Lower lobe of right lung (tissue), 2 donors: ENCODE data around the gene XYLT2. TPM values are rescaled to one million over a fixed set of nuclear protein-coding genes. Genes with fewer than 3 reads are reported as not detected.

Experiments
- ATAC-seq, 2 donors: fragments of 200-7000 bp; cut with Tn5 transposase; one replicate each; pipeline ENCODE4 v1.9.1; 2020 to 2022; ENCODE audit warnings: mild to moderate bottlenecking in 2 of 2, moderate library complexity in 2 of 2
- DNase-seq: peaks from one replicate; pipeline ENCODE4 v3.0.0-alpha.2; 2020
- H3K27ac ChIP-seq: fragments of 200-600 bp; one replicate; pipeline ENCODE4 v1.8.0; 2022
- H3K27me3 ChIP-seq: fragments of 200-600 bp; one replicate; pipeline ENCODE4 v1.8.0; 2022; ENCODE audit warnings: low read depth
- H3K36me3 ChIP-seq: fragments of 200-600 bp; one replicate; pipeline ENCODE4 v1.8.0; 2022; ENCODE audit warnings: mild to moderate bottlenecking
- H3K4me1 ChIP-seq: fragments of 200-600 bp; one replicate; pipeline ENCODE4 v1.8.0; 2022
- H3K4me3 ChIP-seq: fragments of 200-600 bp; one replicate; pipeline ENCODE4 v1.8.0; 2022; ENCODE audit warnings: mild to moderate bottlenecking
- H3K9me3 ChIP-seq: fragments of 200-600 bp; one replicate; pipeline ENCODE4 v1.8.0; 2022
- CTCF ChIP-seq: fragments of 200-600 bp; IDR thresholded peaks from one replicate; pipeline ENCODE4 v1.8.0; 2022; ENCODE audit warnings: antibody characterized with exemption, mild to moderate bottlenecking
- intact Hi-C: fragments of 100-400 bp; cut with DNase I; formaldehyde crosslinking; loops from one replicate; pipeline ENCODE4 v1.11.0; 2022
- total RNA-seq: library from RNA; stranded (reverse); fragmentation: NEBNext Ultra II Directional; extraction: Animal tissue kit (Norgen Biotek cat#: 25700); gene quantifications from one replicate; pipeline ENCODE4 v1.2.1, GENCODE V29; 2021
- donor health status: DM: no; HTN: yes; CAD: no; lungs with severe emphysema.

XYLT2 gene
- total RNA-seq, 1 donor from 2014 or later, result 19.3 TPM

- H3K4me3 ChIP-seq, result no peak overlapping the region
- no peaks in the 10 kb centered on the region for H3K36me3 ChIP-seq
- H3K4me1 ChIP-seq, result no peaks in the 10 kb centered on the region
- H3K9me3 ChIP-seq, result no peaks in the 10 kb centered on the region
- DNase-seq (no peak), ATAC-seq (no peak)
- H3K27ac ChIP-seq, result no peak overlapping the region
- no peak for TF ChIP-seq CTCF
- H3K27me3 ChIP-seq, result no peaks in the 10 kb centered on the region
- intact Hi-C loops, result no loop called here
Observed at GRCh38 chr17:50406578-50406977, 60.7 kb downstream of the XYLT2 start.

GRCh38 chr17:50407921-50408320 lies 62.0 kb downstream of the XYLT2 start:
- Histone ChIP-seq H3K9me3 (no peaks in the 10 kb centered on the region), H3K27me3 (no peaks in the 10 kb centered on the region), H3K27ac (no peak overlapping the region), H3K4me3 (no peak overlapping the region), H3K36me3 (no peaks in the 10 kb centered on the region), H3K4me1 (no peaks in the 10 kb centered on the region)
- intact Hi-C loops, result no loop called here
- TF ChIP-seq CTCF, result no peak
- DNase-seq (no peak), ATAC-seq (no peak)

Other genes starting within 250 kb of the XYLT2 start
- 9.2 TPM for gene SAMD14, start 216.0 kb upstream of the XYLT2 start, total RNA-seq
- 92.6 TPM for gene PPP1R9B, start 195.4 kb upstream of the XYLT2 start, total RNA-seq
- 9.1 TPM for gene SGCA, start 180.1 kb upstream of the XYLT2 start, total RNA-seq
- 142 TPM for gene COL1A1, start 144.5 kb upstream of the XYLT2 start, total RNA-seq
- 9.2 TPM for gene TMEM92, start 71.7 kb upstream of the XYLT2 start, total RNA-seq
- gene MRPL27, start 27.1 kb downstream of the XYLT2 start, total RNA-seq, result 43.9 TPM
- gene EME1, start 27.1 kb downstream of the XYLT2 start, total RNA-seq, result 1.8 TPM
- gene LRRC59, start 51.4 kb downstream of the XYLT2 start, total RNA-seq, result 55.5 TPM
- 70.4 TPM for gene ACSF2, start 80.1 kb downstream of the XYLT2 start, total RNA-seq
- not detected for gene CHAD, start 122.8 kb downstream of the XYLT2 start, total RNA-seq
- 29.2 TPM for gene RSAD1, start 132.7 kb downstream of the XYLT2 start, total RNA-seq
- 3.8 TPM for gene MYCBPAP, start 162.3 kb downstream of the XYLT2 start, total RNA-seq
- 1.5 TPM for gene EPN3, start 186.6 kb downstream of the XYLT2 start, total RNA-seq
- gene SPATA20, start 201.0 kb downstream of the XYLT2 start, total RNA-seq, result 29.7 TPM
- gene CACNA1G, start 214.6 kb downstream of the XYLT2 start, total RNA-seq, result 0.21 TPM